H9 (cell line): ENCODE data around the gene HEYL. TPM values are rescaled to one million over a fixed set of nuclear protein-coding genes. Genes with fewer than 3 reads are reported as not detected.

Experiments
- DNase-seq: peaks from one replicate; pipeline ENCODE4 v3.0.0-alpha.2; 2017
- H2AFZ ChIP-seq: one replicate; pipeline ENCODE4 v1.6.1; 2013; ENCODE audit warnings: mild to moderate bottlenecking, low read length, control low read depth, moderate library complexity
- H2AK5ac ChIP-seq: 2 replicates; pipeline ENCODE4 v1.6.1; 2013; ENCODE audit warnings: low read length, control low read depth, mixed read lengths; ENCODE audit not compliant: insufficient read length
- H2BK120ac ChIP-seq: one replicate; pipeline ENCODE4 v1.6.1; 2013; ENCODE audit warnings: low read depth, mild to moderate bottlenecking, low read length, control low read depth, inconsistent platforms; ENCODE audit not compliant: poor library complexity, severe bottlenecking
- H2BK12ac ChIP-seq: 2 replicates; pipeline ENCODE4 v1.6.1; 2013; ENCODE audit warnings: low read length, control low read depth, mixed read lengths, low read depth; ENCODE audit not compliant: insufficient read length
- H2BK15ac ChIP-seq: 2 replicates; pipeline ENCODE4 v1.6.1; 2013; ENCODE audit warnings: low read depth, low read length, control low read depth
- H2BK20ac ChIP-seq: one replicate; pipeline ENCODE4 v1.6.1; 2013; ENCODE audit warnings: low read depth, mild to moderate bottlenecking, low read length, control low read depth, inconsistent platforms; ENCODE audit not compliant: poor library complexity, severe bottlenecking
- H2BK5ac ChIP-seq: 2 replicates; pipeline ENCODE4 v1.6.1; 2013; ENCODE audit warnings: low read length, control low read depth, mixed read lengths; ENCODE audit not compliant: insufficient read length
- H3K14ac ChIP-seq: 2 replicates; pipeline ENCODE4 v1.6.1; 2013; ENCODE audit warnings: low read length, control low read depth; ENCODE audit not compliant: insufficient read depth
- H3K18ac ChIP-seq: 2 replicates; pipeline ENCODE4 v1.6.1; 2013; ENCODE audit warnings: low read depth, mild to moderate bottlenecking, mixed read lengths, low read length, control low read depth; ENCODE audit not compliant: insufficient read length
- H3K23ac ChIP-seq: 2 replicates; pipeline ENCODE4 v1.6.1; 2013; ENCODE audit warnings: low read length, control low read depth, mixed read lengths, low read depth; ENCODE audit not compliant: insufficient read length
- H3K23me2 ChIP-seq: 2 replicates; pipeline ENCODE4 v1.6.1; 2013; ENCODE audit warnings: low read depth, mild to moderate bottlenecking, mixed read lengths, low read length, control low read depth; ENCODE audit not compliant: insufficient read length, poor library complexity, severe bottlenecking
- H3K27ac ChIP-seq: 2 replicates; pipeline ENCODE4 v1.5.1; 2013; ENCODE audit warnings: low read length, control low read depth, mixed read lengths, low read depth; ENCODE audit not compliant: insufficient read length
- H3K27me3 ChIP-seq: 2 replicates; pipeline ENCODE4 v1.6.1; 2013; ENCODE audit warnings: low read length, control low read depth, inconsistent platforms; ENCODE audit not compliant: insufficient read depth
- H3K4ac ChIP-seq: 2 replicates; pipeline ENCODE4 v1.6.1; 2013; ENCODE audit warnings: low read depth, mild to moderate bottlenecking, control low read depth, inconsistent platforms, low read length, moderate library complexity
- H3K4me1 ChIP-seq: 2 replicates; pipeline ENCODE4 v1.6.1; 2013; ENCODE audit warnings: low read length, control low read depth, inconsistent platforms; ENCODE audit not compliant: insufficient read depth
- H3K4me2 ChIP-seq: 2 replicates; pipeline ENCODE4 v1.6.1; 2013; ENCODE audit warnings: low read length, control low read depth, mixed read lengths; ENCODE audit not compliant: insufficient read length, insufficient read depth
- H3K56ac ChIP-seq: 2 replicates; pipeline ENCODE4 v1.6.1; 2013; ENCODE audit warnings: low read depth, mild to moderate bottlenecking, mixed read lengths, low read length, control low read depth; ENCODE audit not compliant: insufficient read length
- H3K79me1 ChIP-seq: 2 replicates; pipeline ENCODE4 v1.6.1; 2013; ENCODE audit warnings: low read depth, mild to moderate bottlenecking, moderate library complexity, low read length, control low read depth, inconsistent platforms; ENCODE audit not compliant: insufficient read depth, poor library complexity, severe bottlenecking
- H3K79me2 ChIP-seq: 2 replicates; pipeline ENCODE4 v1.6.1; 2013; ENCODE audit warnings: low read length, control low read depth, inconsistent platforms; ENCODE audit not compliant: insufficient read depth
- H3K9ac ChIP-seq: 2 replicates; pipeline ENCODE4 v1.6.1; 2013; ENCODE audit warnings: low read length, control low read depth, mixed read lengths; ENCODE audit not compliant: insufficient read length; ENCODE audit errors: extremely low read depth
- H3K9me3 ChIP-seq: one replicate; pipeline ENCODE4 v1.6.1; 2013; ENCODE audit warnings: low read depth, low read length, inconsistent platforms; ENCODE audit not compliant: control insufficient read depth
- H3T11ph ChIP-seq: one replicate; pipeline ENCODE4 v1.6.1; 2013; ENCODE audit warnings: mild to moderate bottlenecking, low read length, control low read depth, inconsistent platforms
- H4K20me1 ChIP-seq: one replicate; pipeline ENCODE4 v1.6.1; 2013; ENCODE audit not compliant: control insufficient read depth, insufficient read length, insufficient read depth
- H4K5ac ChIP-seq: 2 replicates; pipeline ENCODE4 v1.6.1; 2013; ENCODE audit warnings: low read depth, mild to moderate bottlenecking, mixed read lengths, low read length, control low read depth; ENCODE audit not compliant: insufficient read length
- H4K8ac ChIP-seq: replicated peaks from 2 replicates; pipeline ENCODE4 v1.6.1; 2013; ENCODE audit warnings: low read length, control low read depth, mixed read lengths, low read depth; ENCODE audit not compliant: insufficient read length
- H4K91ac ChIP-seq: 2 replicates; pipeline ENCODE4 v1.6.1; 2013; ENCODE audit warnings: low read depth, mild to moderate bottlenecking, moderate library complexity, mixed read lengths, low read length, control low read depth; ENCODE audit not compliant: insufficient read length
- H3K27ac Mint-ChIP-seq, 3 experiments: 2 replicates in 2 of 3; 3 replicates in 1 of 3; pipeline ENCODE4 v1.8.0; 2020 to 2021; ENCODE audit warnings: mixed read lengths in 3 of 3, mild to moderate bottlenecking in 1 of 3, moderate library complexity in 1 of 3
- H3K27me3 Mint-ChIP-seq: 2 replicates; pipeline ENCODE4 v1.8.0; 2021; ENCODE audit warnings: low read depth, mild to moderate bottlenecking, moderate library complexity, mixed read lengths
- H3K36me3 Mint-ChIP-seq, 3 experiments: 2 replicates in 2 of 3; 3 replicates in 1 of 3; pipeline ENCODE4 v1.8.0; 2020 to 2021; ENCODE audit warnings: low read depth in 3 of 3, mixed read lengths in 3 of 3; ENCODE audit not compliant: insufficient read depth in 1 of 3
- H3K4me1 Mint-ChIP-seq, 2 experiments: 2 replicates each; pipeline ENCODE4 v1.8.0; 2020; ENCODE audit warnings: mixed read lengths in 2 of 2
- H3K4me3 Mint-ChIP-seq, 2 experiments: 2 replicates in 1 of 2; 3 replicates in 1 of 2; pipeline ENCODE4 v1.8.0; 2020 to 2021; ENCODE audit warnings: mild to moderate bottlenecking in 2 of 2, mixed read lengths in 2 of 2, moderate library complexity in 1 of 2
- H3K9me3 Mint-ChIP-seq, 2 experiments: 2 replicates in 1 of 2; 3 replicates in 1 of 2; pipeline ENCODE4 v1.8.0; 2020; ENCODE audit warnings: mild to moderate bottlenecking in 2 of 2, mixed read lengths in 2 of 2, moderate library complexity in 1 of 2
- CTCF ChIP-seq: fragments of 200-600 bp; sonication (generic); conservative IDR thresholded peaks from 3 replicates; pipeline ENCODE4 v1.8.0; 2021; ENCODE audit warnings: antibody characterized with exemption, mild to moderate bottlenecking
- WGBS: extraction: QIAGEN DNeasy Blood & Tissue Kit; methylation state at CpG from one replicate; pipeline ENCODE4 v1.1.7; 2013; ENCODE audit warnings: missing lambda C conversion rate, low lambda C conversion rate, mixed read lengths; ENCODE audit not compliant: insufficient read length; ENCODE audit errors: extremely low coverage; 5-methylcytosine and 5-hydroxymethylcytosine counted together
- total RNA-seq: library from RNA; stranded (reverse); gene quantifications from 2 replicates; pipeline ENCODE4 v1.2.1, GENCODE V29; 2021

HEYL gene
- total RNA-seq, 1 experiment from 2014 or later: 1.9 TPM

GRCh38 chr1:39673215-39673614, 33.8 kb upstream of the HEYL start:
- Mint-ChIP-seq H3K27me3 (peaks cover 98% of the 10 kb centered on the region), H3K4me1 (peaks cover 0 to 9% of the 10 kb centered on the region in 2 experiments; a peak in 2 of 4 replicates), H3K9me3 (no peaks in the 10 kb centered on the region), H3K36me3 (no peaks in the 10 kb centered on the region; a peak in 1 of 7 replicates), H3K27ac (no peak overlapping the region), H3K4me3 (no peak overlapping the region)
- Histone ChIP-seq H3K9me3 (no peaks in the 10 kb centered on the region), H3K23ac (no peak overlapping the region), H3K18ac (no peak overlapping the region), H2BK120ac (no peak overlapping the region), H4K5ac (no peak overlapping the region), H3K27ac (no peak overlapping the region), H3K4me2 (no peak overlapping the region), H2BK5ac (no peak overlapping the region), H3K14ac (no peak overlapping the region), H3K4me1 (no peaks in the 10 kb centered on the region), H3K27me3 (peaks cover 77% of the 10 kb centered on the region), H2BK15ac (no peak overlapping the region), H3K23me2 (peaks cover 7% of the 10 kb centered on the region), H3T11ph (no peak overlapping the region), H2BK12ac (no peak overlapping the region), H2AFZ (no peak overlapping the region), H2BK20ac (no peak overlapping the region), H3K79me2 (no peaks in the 10 kb centered on the region), H3K9ac (no peak overlapping the region), H2AK5ac (no peak overlapping the region), H4K91ac (no peak overlapping the region), H4K8ac (no peak overlapping the region), H3K56ac (no peak overlapping the region), H3K4ac (no peak overlapping the region), H3K79me1 (no peaks in the 10 kb centered on the region), H4K20me1 (no peaks in the 10 kb centered on the region)
- TF ChIP-seq CTCF: no peak
- DNase-seq: no peak
- WGBS: no CpG with 5 or more reads among the region's 3 CpGs
